ENCODE results near the gene FLAD1.

The FLAD1 gene

GRCh38 chr1:154937085-154937987, 45.8 kb upstream of the FLAD1 start (continued):
- TF ChIP-seq PBX3 (CRISPR knock-in tag; IDR thresholded peaks at IDR 0.05) = peak; percentile 52; the same call in 1 of the 2 replicates
- TF ChIP-seq ZNF24 (tag by site-specific recombination; IDR thresholded peaks at IDR 0.05) = no peak
- TF ChIP-seq ZNF423 (tag by site-specific recombination; IDR thresholded peaks at IDR 0.05) = no peak
- TF ChIP-seq ZNF76 (tag by site-specific recombination; IDR thresholded peaks at IDR 0.05; ENCODE audit: borderline replicate concordance, low read depth) = peak; percentile 61; the same call in 1 of the 2 replicates
- no peak for TF ChIP-seq ZNF580 (tag by site-specific recombination; IDR thresholded peaks at IDR 0.05)
- peak; percentile 34; the same call in 1 of the 2 replicates for TF ChIP-seq ZNF335 (tag by site-specific recombination; conservative IDR thresholded peaks at IDR 0.05)
- TF ChIP-seq ZNF654 (tag by site-specific recombination; IDR thresholded peaks at IDR 0.05; ENCODE audit: low read depth) = no peak
- no peak for TF ChIP-seq INSM2 (tag by site-specific recombination; IDR thresholded peaks at IDR 0.05)
- TF ChIP-seq KLF16 (tag by site-specific recombination; IDR thresholded peaks at IDR 0.05) = no peak; the same call in 1 of the 2 replicates
- TF ChIP-seq HIC1 (tag by site-specific recombination; IDR thresholded peaks at IDR 0.05) = peak; percentile 60; the same call in 1 of the 2 replicates
- no peak for TF ChIP-seq ZNF623 (tag by site-specific recombination; IDR thresholded peaks at IDR 0.05)
- peak; percentile 75; the same call in 1 of the 2 replicates for TF ChIP-seq IKZF3 (tag by site-specific recombination; IDR thresholded peaks at IDR 0.05)
- TF ChIP-seq SP7 (tag by site-specific recombination; IDR thresholded peaks at IDR 0.05) = 0 out of 2 replicates have a peak, but pooled peaks have one; percentile 46
- TF ChIP-seq EGR2 (tag by site-specific recombination; IDR thresholded peaks at IDR 0.05; ENCODE audit: low read depth) = peak; percentile 78
- no peak for TF ChIP-seq ZNF362 (tag by site-specific recombination; IDR thresholded peaks at IDR 0.05)
- no peak for TF ChIP-seq PRDM2 (tag by site-specific recombination; IDR thresholded peaks at IDR 0.05; ENCODE audit: borderline replicate concordance)
- TF ChIP-seq AEBP2 (tag by site-specific recombination; IDR thresholded peaks at IDR 0.05; ENCODE audit: borderline replicate concordance) = no peak
- 0 out of 2 replicates have a peak, but pooled peaks have one; percentile 15 for TF ChIP-seq ZNF558 (tag by site-specific recombination; IDR thresholded peaks at IDR 0.05)
- TF ChIP-seq OSR2 (tag by site-specific recombination; IDR thresholded peaks at IDR 0.05) = peak; percentile 24; the same call in 1 of the 2 replicates
- no peak; the same call in 1 of the 2 replicates for TF ChIP-seq ZNF639 (tag by site-specific recombination; IDR thresholded peaks at IDR 0.05)

All from HEK293 (cell line).